Mesenchymal stem cell (in vitro differentiated cells and primary cell): ENCODE results near the gene MED17. TPM values are rescaled to one million over a fixed set of nuclear protein-coding genes. Genes with fewer than 3 reads are reported as not detected.

Experiments used
- DNase-seq: peaks from one replicate; pipeline ENCODE4 v3.0.0-alpha.2; 2013
- H2AFZ ChIP-seq: one replicate; pipeline ENCODE4 v1.6.1; 2013; ENCODE audit warnings: low read depth, mild to moderate bottlenecking, control low read depth, inconsistent platforms, low read length, moderate library complexity
- H2AK5ac ChIP-seq: 2 replicates; pipeline ENCODE4 v1.6.1; 2013; ENCODE audit warnings: low read length, moderate library complexity, mild to moderate bottlenecking, inconsistent platforms; ENCODE audit not compliant: severe bottlenecking
- H2BK120ac ChIP-seq: one replicate; pipeline ENCODE4 v1.6.1; 2013; ENCODE audit warnings: low read depth, mild to moderate bottlenecking, inconsistent platforms, low read length, moderate library complexity
- H2BK12ac ChIP-seq, 2 experiments: one replicate each; pipeline ENCODE4 v1.6.1; 2013; ENCODE audit warnings: inconsistent platforms in 2 of 2, low read length in 2 of 2, mild to moderate bottlenecking in 2 of 2, moderate library complexity in 2 of 2, control low read depth in 1 of 2
- H2BK15ac ChIP-seq: one replicate; pipeline ENCODE4 v1.6.1; 2013; ENCODE audit warnings: mild to moderate bottlenecking, low read depth, inconsistent platforms; ENCODE audit not compliant: poor library complexity, severe bottlenecking
- H2BK5ac ChIP-seq: 2 replicates; pipeline ENCODE4 v1.6.1; 2013; ENCODE audit warnings: low read depth, mild to moderate bottlenecking, low read length, control low read depth, inconsistent platforms; ENCODE audit not compliant: poor library complexity, severe bottlenecking
- H3K14ac ChIP-seq, 2 experiments: one replicate each; pipeline ENCODE4 v1.6.1; 2013; ENCODE audit warnings: inconsistent platforms in 2 of 2, low read length in 2 of 2, control low read depth in 1 of 2, mild to moderate bottlenecking in 1 of 2, moderate library complexity in 1 of 2
- H3K18ac ChIP-seq, 2 experiments: one replicate each; pipeline ENCODE4 v1.6.1; 2013; ENCODE audit warnings: inconsistent platforms in 2 of 2, low read length in 2 of 2, control low read depth in 1 of 2, low read depth in 1 of 2, mild to moderate bottlenecking in 1 of 2
- H3K23ac ChIP-seq, 2 experiments: one replicate each; pipeline ENCODE4 v1.6.1; 2013; ENCODE audit warnings: inconsistent platforms in 2 of 2, low read length in 2 of 2, mild to moderate bottlenecking in 2 of 2, moderate library complexity in 2 of 2, control low read depth in 1 of 2
- H3K27ac ChIP-seq: 2 replicates; pipeline ENCODE4 v1.5.1; 2013; ENCODE audit warnings: mild to moderate bottlenecking, moderate library complexity, low read length, control low read depth, inconsistent platforms; ENCODE audit not compliant: poor library complexity, severe bottlenecking
- H3K27me3 ChIP-seq, 2 experiments: 2 replicates each; pipeline versions ENCODE4 v1.6.1 to v1.7.0; 2013; ENCODE audit warnings: low read length in 2 of 2, mild to moderate bottlenecking in 2 of 2, moderate library complexity in 2 of 2, control low read depth in 1 of 2, inconsistent platforms in 1 of 2; ENCODE audit not compliant: control insufficient read depth in 1 of 2, insufficient read depth in 1 of 2
- H3K36me3 ChIP-seq, 2 experiments: 2 replicates each; pipeline versions ENCODE4 v1.6.1 to v1.7.0; 2013; ENCODE audit warnings: low read length in 2 of 2, control low read depth in 1 of 2, inconsistent platforms in 1 of 2, low read depth in 1 of 2, mild to moderate bottlenecking in 1 of 2; ENCODE audit not compliant: insufficient read depth in 2 of 2, control insufficient read depth in 1 of 2
- H3K4ac ChIP-seq, 2 experiments: one replicate each; pipeline ENCODE4 v1.6.1; 2013; ENCODE audit warnings: inconsistent platforms in 2 of 2, low read length in 2 of 2, mild to moderate bottlenecking in 2 of 2, moderate library complexity in 2 of 2, control low read depth in 1 of 2, low read depth in 1 of 2
- H3K4me1 ChIP-seq: 2 replicates; pipeline ENCODE4 v1.6.1; 2013; ENCODE audit warnings: low read depth, low read length, control low read depth; ENCODE audit not compliant: control insufficient read depth, insufficient read depth
- H3K4me2 ChIP-seq: 2 replicates; pipeline ENCODE4 v1.6.1; 2013; ENCODE audit warnings: low read length, mild to moderate bottlenecking, inconsistent platforms; ENCODE audit not compliant: poor library complexity, severe bottlenecking
- H3K4me3 ChIP-seq, 2 experiments: 2 replicates each; pipeline versions ENCODE4 v1.5.1 to v1.7.0; 2013; ENCODE audit warnings: low read length in 2 of 2, mild to moderate bottlenecking in 2 of 2, control low read depth in 1 of 2, low read depth in 1 of 2; ENCODE audit not compliant: insufficient read depth in 1 of 2
- H3K79me1 ChIP-seq: replicated peaks from 2 replicates; pipeline ENCODE4 v1.6.1; 2013; ENCODE audit warnings: mild to moderate bottlenecking, control low read depth, low read length, inconsistent platforms; ENCODE audit not compliant: poor library complexity, severe bottlenecking
- H3K9ac ChIP-seq: 2 replicates; pipeline ENCODE4 v1.7.0; 2013; ENCODE audit warnings: mild to moderate bottlenecking, low read length, moderate library complexity
- H3K9me3 ChIP-seq: 2 replicates; pipeline ENCODE4 v1.7.0; 2013; ENCODE audit warnings: mild to moderate bottlenecking, low read length; ENCODE audit not compliant: control insufficient read depth
- H4K8ac ChIP-seq: one replicate; pipeline ENCODE4 v1.6.1; 2013; ENCODE audit warnings: inconsistent platforms, mild to moderate bottlenecking, low read length, moderate library complexity
- H4K91ac ChIP-seq: one replicate; pipeline ENCODE4 v1.6.1; 2013; ENCODE audit warnings: mild to moderate bottlenecking, low read length, inconsistent platforms
- WGBS: methylation state at CpG from one replicate; pipeline ENCODE4 v1.1.7; 2013; ENCODE audit warnings: mixed read lengths; 5-methylcytosine and 5-hydroxymethylcytosine counted together
- polyA plus RNA-seq, 2 experiments: library from polyadenylated mRNA; stranded (reverse); fragments of 200-250 nt; gene quantifications; one replicate each; pipeline ENCODE4 v1.2.3, GENCODE V29; 2013

Gene MED17, protein sequence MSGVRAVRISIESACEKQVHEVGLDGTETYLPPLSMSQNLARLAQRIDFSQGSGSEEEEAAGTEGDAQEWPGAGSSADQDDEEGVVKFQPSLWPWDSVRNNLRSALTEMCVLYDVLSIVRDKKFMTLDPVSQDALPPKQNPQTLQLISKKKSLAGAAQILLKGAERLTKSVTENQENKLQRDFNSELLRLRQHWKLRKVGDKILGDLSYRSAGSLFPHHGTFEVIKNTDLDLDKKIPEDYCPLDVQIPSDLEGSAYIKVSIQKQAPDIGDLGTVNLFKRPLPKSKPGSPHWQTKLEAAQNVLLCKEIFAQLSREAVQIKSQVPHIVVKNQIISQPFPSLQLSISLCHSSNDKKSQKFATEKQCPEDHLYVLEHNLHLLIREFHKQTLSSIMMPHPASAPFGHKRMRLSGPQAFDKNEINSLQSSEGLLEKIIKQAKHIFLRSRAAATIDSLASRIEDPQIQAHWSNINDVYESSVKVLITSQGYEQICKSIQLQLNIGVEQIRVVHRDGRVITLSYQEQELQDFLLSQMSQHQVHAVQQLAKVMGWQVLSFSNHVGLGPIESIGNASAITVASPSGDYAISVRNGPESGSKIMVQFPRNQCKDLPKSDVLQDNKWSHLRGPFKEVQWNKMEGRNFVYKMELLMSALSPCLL
- polyA plus RNA-seq (2013, experiment 1 of 2) = 15.4 TPM
- polyA plus RNA-seq (2013, experiment 2 of 2) = 18.2 TPM

DNA sequence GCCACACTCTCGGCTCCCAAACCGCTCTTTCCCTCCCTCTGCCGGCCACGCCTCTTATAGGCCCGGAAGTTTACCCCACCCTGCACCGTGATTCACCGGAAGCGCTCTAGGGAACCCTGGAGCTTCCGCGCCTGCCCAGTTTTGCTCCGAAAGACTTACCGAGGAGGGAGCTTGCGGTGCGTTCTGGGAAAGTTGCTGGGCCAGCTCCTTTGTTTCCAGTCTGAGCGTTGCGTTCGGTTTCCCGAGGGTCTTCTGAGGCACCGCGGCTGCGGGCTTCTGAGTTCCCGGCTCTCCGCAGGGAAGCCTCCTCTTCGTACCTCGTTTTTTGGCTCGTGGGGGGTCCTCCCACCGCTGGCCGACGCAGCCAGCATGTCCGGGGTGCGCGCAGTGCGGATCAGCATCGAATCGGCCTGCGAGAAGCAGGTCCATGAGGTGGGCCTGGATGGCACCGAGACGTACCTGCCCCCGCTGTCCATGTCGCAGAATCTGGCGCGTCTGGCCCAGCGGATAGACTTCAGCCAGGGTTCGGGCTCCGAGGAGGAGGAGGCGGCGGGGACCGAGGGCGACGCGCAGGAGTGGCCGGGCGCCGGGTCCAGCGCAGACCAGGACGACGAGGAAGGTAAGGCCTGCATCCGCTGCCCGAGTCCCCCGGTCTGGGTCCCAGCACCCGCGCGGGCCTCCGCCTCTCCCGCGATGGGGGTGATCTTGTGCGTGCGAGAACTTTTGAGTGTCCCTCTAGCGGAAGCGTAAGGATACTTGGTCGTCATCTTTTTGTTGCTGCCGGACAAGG lies at the start of gene MED17:
MED17 (plus strand) TSS at position 138 of the 790 bp plus-strand sequence; CDS start at position 370, 232 bp downstream.
- Histone ChIP-seq H4K91ac (peak within 1 kb of the TSS; percentile 93), H2BK5ac (peak within 1 kb of the TSS; percentile 96), H3K18ac (peak within 1 kb of the TSS; percentile 89 to 100), H2BK12ac (peak within 1 kb of the TSS; percentile 6 to 42), H3K4ac (peak within 1 kb of the TSS; percentile 98 to 100), H2AK5ac (peak within 1 kb of the TSS; percentile 61), H3K9me3 (no peaks in the 10 kb centered on the region), H3K4me2 (peak within 1 kb of the TSS; percentile 84), H4K8ac (peak within 1 kb of the TSS; percentile 91), H3K27me3 (no peaks in the 10 kb centered on the region), H3K27ac (peak within 1 kb of the TSS; percentile 99), H3K36me3 (peaks cover 2 to 14% of the 10 kb centered on the region in 2 experiments), H3K23ac (peak within 1 kb of the TSS in 1 of 2 experiments; percentile 90), H3K79me1 (peaks cover 4% of the 10 kb centered on the region), H3K14ac (peak within 1 kb of the TSS in 1 of 2 experiments; percentile 100), H3K4me1 (peaks cover 5% of the 10 kb centered on the region), H2BK15ac (peak within 1 kb of the TSS; percentile 12), H2BK120ac (peak within 1 kb of the TSS; percentile 44), H2AFZ (peak within 1 kb of the TSS; percentile 97), H3K9ac (peak within 1 kb of the TSS; percentile 97), H3K4me3 (peak within 1 kb of the TSS; percentile 91 to 99)
- peak; percentile 95 for DNase-seq
- under 1% methylated on average over 67 of the region's 72 CpGs for WGBS

DNA sequence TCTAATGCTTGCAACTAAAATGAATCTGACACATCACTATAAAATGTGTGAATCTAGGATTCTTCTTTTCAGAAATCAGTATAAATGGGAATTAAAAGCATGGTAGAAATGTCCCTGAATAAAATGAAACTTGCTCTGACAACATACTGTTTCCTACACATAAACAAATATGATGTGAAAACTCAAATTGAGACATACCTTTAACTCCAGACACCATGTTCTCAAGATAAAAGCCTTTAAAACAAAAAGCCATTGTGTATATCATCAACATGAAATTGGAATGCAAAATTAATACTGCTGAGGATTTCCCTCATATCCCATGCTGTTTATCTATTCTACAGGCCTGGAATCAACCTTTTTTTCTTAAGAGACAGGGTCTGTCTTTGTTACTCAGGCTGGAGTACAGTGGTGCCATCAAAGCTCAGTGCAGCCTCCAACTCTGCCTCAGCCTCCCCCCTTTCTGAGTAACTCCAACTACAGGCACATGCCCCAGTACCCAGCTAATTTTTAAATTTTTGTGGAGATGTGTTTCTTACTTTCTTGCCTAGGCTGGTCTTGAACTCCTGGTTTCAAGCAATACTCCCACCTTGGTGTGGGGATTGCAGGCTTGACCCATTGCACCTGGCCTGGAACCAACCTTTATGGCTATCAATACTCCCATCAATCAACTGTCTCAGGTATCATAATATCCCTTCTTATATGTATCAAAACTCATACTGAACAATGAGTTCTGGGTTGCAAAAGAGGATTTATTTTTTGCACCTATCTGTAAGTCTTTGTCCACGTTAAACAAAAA lies 49.5 kb upstream of the MED17 start:
- H2BK15ac ChIP-seq = no peak overlapping the region
- no peak overlapping the region for H2BK120ac ChIP-seq
- no peak overlapping the region for H2BK5ac ChIP-seq
- no peak for DNase-seq
- no peaks in the 10 kb centered on the region for H3K27me3 ChIP-seq
- H3K36me3 ChIP-seq = peaks cover 11 to 100% of the 10 kb centered on the region in 2 experiments
- H3K18ac ChIP-seq = no peak overlapping the region
- H3K4me3 ChIP-seq = no peak overlapping the region
- peaks cover 3% of the 10 kb centered on the region for H3K79me1 ChIP-seq
- no peak overlapping the region for H2AFZ ChIP-seq
- H3K4ac ChIP-seq = no peak overlapping the region
- H4K8ac ChIP-seq = no peak overlapping the region
- peaks cover 4% of the 10 kb centered on the region for H3K4me1 ChIP-seq
- no peak overlapping the region for H3K23ac ChIP-seq
- no peak overlapping the region for H3K14ac ChIP-seq
- H2AK5ac ChIP-seq = no peak overlapping the region
- H3K4me2 ChIP-seq = peak overlapping the region; percentile 28
- H3K9me3 ChIP-seq = no peaks in the 10 kb centered on the region
- WGBS = 100% methylated on average over 1 of the region's 1 CpG
- H3K9ac ChIP-seq = peak overlapping the region; percentile 22
- H3K27ac ChIP-seq = peak overlapping the region; percentile 28
- no peak overlapping the region for H2BK12ac ChIP-seq
- no peak overlapping the region for H4K91ac ChIP-seq

DNA sequence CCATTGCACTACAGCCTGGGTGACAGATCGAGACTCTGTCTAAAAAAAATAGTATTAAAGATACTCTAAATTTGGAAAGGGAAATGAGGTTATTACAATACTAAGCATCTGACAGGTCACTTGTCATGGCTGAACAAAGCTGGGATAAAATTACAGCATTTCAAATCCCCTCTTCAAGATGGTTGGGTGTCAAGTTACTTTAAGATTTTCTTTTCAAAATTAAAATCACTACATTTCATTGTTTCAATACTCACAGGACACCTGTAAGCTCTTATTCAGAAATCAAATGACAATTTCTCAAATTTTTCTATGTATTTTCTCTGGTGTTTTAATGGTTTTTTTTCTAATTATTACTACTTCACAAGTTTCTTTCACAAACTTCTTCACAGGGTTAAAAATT lies 48.5 kb upstream of the MED17 start:
- Histone ChIP-seq H3K4me1 (peaks cover 4% of the 10 kb centered on the region), H2BK5ac (no peak overlapping the region), H2AFZ (no peak overlapping the region), H3K18ac (no peak overlapping the region), H3K9me3 (no peaks in the 10 kb centered on the region), H2BK120ac (no peak overlapping the region), H2BK12ac (no peak overlapping the region), H3K36me3 (peaks cover 11 to 95% of the 10 kb centered on the region in 2 experiments), H3K4ac (no peak overlapping the region), H3K23ac (no peak overlapping the region), H3K79me1 (peaks cover 3% of the 10 kb centered on the region), H3K27ac (no peak overlapping the region), H3K27me3 (no peaks in the 10 kb centered on the region), H3K4me2 (peak overlapping the region; percentile 33), H2AK5ac (no peak overlapping the region), H3K4me3 (no peak overlapping the region), H3K9ac (peak overlapping the region; percentile 100), H3K14ac (no peak overlapping the region), H4K91ac (no peak overlapping the region), H2BK15ac (no peak overlapping the region), H4K8ac (no peak overlapping the region)
- DNase-seq = no peak
- no CpG with 5 or more reads among the region's 1 CpG for WGBS
